GM21360 (cell line): ENCODE data around the gene RYK.
"Not testable (repeated sequence)": the region's sequence is repeated elsewhere in the genome, so short reads cannot be mapped to it uniquely, and the experiment has no call there.

Experiments
- ATAC-seq: cut with Tn5 transposase; IDR thresholded peaks from one replicate; pipeline ENCODE4 v1.9.1; 2021; ENCODE audit warnings: mild to moderate bottlenecking, moderate library complexity; ENCODE audit not compliant: unreplicated experiment

Gene RYK

DNA sequence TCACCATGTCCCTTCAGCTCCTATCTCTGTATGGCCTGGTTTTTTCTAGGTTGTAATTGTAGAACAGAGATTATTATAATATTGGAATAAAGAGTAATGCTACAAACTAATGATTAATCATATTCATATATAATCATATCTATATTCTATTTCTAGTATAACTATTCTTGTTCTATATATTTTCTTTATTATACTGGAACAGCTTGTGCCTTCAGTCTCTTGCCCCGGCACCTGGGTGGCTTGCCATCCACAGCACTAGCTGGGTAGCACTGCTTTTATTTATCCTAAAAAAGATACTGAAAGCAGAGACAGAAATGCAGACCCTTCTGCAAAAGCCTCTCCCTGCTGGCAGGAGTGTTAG, 25.9 kb downstream of the RYK start:
- not testable (repeated sequence) for ATAC-seq

DNA sequence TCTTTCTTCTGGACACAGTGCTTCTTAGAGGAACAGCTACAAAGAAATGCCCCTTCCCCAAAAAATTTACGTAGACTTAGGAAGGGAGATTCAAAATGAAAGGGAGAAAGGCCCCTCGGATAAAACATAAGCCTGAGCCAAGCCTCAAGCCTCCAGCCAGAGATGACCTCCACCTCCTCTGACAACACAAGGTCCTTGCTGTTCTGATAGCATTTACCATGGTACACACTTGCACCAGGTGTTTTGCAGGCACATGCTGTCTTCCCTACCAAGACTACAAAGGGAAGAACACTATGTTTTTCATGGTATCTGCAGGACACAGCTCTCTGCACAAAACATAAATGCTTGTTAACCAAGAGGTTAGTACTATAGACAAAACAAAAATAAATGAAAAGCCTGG, 27.8 kb downstream of the RYK start:
- ATAC-seq = no peak

DNA sequence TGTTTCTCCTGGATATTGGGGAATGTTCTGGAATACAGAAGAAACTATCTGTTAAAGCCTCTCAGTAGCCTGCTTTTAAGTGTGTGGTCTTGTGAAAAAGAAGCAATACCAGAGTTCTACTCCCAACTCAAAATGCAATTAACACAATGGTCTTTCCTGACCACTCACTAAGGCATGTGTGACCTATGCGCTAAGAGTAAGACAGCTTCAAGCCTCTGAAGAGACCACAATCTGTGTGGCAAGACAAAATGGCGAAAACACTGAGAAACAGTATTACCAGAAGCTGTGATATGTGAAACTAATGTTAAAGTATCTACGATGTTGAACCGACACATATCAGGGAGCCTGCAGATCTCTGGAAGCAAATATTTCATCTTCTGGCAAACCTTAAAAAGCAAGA, 33.8 kb downstream of the RYK start:
- no peak for ATAC-seq

DNA sequence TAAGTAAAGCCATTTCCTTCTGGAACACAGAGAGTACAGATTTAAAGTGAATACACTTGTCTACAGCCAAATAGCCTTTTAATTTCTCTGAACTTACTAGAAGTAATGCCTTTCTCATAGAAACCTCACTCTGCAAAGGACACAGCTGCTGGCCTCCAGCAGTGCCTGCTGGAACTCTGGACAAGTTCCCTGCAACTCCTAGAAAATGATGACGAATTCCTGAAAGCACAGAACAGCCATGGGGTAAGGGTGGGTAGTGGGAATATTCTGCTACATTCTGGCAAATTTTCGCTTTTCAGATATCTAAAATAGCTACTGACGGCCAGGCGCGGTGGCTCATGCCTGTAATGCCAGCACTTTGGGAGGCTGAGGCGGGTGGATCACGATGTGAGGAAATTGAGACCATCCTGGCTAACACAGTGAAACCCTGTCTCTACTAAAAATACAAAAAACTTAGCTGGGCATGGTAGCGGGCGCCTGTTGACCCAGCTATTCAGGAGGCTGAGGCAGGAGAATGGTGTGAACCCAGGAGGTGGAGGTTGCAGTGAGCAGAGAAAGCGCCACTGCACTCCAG, 34.4 kb downstream of the RYK start:
- ATAC-seq = no peak

DNA sequence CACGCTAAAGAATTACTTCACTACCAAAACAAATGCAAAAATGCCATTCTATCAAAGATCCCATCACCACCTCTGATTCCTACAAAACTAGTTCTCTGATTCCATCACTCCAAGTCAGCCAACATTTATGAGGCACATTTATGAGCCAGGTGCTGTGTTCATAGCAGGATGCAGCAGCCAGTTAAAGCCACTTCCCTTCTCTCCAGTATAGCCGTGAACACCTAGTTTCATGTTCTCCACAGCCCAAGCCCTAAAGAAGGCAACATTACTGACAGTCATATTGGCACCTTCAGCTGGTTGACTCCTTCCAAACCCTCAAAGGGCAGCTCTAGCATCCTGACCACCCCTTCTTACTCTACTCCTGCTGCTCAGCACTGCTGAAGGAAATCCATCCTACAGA, 36.4 kb downstream of the RYK start:
- ATAC-seq = no peak

DNA sequence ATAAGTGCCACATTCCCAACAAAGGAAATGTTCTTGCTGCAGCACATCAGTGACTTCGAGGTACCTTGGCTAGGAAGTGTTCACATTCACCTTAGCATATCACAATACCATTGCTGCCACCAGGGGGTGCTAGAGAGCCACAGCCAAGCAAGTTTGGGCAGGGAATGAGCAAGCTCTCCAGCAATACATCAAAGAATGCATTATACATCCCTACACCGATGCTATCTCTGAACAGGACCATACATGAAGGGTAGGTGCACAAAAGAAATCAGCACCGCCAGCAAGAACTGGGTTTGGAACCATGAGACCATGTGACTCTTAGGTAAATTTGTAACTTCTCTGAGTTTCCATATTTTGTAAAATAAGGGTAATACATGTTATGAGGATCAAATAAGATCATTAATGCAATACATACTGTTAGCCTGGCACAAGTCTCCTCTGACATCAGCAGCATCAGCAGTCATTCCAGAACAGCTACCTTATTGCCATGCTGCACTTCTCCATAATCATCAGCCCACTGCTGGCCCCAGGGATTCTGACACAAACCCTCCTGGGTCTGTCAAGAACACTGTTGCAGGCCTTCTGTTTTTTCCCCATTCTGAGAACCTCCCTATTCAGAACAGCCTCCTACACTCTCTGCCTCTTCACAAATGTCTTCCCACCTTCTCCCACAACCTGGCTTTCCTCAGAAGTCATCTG, 37.5 kb downstream of the RYK start:
- peak; percentile 58 for ATAC-seq

DNA sequence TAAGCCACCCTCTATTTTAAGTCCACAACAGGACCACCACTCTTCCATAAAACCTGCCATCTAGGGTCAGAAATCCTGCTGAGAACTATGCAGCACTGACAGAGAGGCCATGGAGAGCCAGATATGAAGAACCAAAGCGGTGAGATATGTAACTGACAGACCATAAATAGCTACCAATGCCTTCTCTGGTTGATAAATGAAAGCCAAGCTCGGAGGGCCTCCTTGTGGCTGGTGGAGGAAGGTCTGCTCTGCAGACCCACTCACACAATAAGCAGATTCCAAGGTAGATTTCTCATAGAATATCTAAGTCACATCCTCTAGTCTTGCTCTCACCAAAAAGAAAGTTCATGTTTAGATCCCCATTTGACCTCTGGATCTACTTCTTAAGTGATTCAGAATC, 38.9 kb downstream of the RYK start:
- no peak for ATAC-seq

DNA sequence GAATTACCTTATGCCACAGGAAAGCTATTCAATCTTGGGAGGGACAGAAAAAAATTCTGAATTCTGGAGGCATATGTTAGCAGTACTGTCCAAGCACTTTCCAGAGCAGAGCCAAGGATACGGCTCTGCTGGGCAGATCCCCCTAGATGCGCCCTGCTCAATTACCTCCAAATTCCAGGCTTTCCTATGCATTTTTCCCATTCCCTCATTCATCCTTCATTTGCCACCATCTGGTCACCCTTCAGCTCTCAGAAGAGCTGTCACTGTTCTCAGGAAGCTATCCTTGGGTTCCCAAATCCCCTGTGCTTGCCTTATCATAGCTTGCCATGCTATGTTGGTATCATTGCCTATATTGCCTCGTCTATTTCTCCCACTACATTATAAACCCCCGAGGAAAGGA, 45.2 kb downstream of the RYK start:
- no peak for ATAC-seq

DNA sequence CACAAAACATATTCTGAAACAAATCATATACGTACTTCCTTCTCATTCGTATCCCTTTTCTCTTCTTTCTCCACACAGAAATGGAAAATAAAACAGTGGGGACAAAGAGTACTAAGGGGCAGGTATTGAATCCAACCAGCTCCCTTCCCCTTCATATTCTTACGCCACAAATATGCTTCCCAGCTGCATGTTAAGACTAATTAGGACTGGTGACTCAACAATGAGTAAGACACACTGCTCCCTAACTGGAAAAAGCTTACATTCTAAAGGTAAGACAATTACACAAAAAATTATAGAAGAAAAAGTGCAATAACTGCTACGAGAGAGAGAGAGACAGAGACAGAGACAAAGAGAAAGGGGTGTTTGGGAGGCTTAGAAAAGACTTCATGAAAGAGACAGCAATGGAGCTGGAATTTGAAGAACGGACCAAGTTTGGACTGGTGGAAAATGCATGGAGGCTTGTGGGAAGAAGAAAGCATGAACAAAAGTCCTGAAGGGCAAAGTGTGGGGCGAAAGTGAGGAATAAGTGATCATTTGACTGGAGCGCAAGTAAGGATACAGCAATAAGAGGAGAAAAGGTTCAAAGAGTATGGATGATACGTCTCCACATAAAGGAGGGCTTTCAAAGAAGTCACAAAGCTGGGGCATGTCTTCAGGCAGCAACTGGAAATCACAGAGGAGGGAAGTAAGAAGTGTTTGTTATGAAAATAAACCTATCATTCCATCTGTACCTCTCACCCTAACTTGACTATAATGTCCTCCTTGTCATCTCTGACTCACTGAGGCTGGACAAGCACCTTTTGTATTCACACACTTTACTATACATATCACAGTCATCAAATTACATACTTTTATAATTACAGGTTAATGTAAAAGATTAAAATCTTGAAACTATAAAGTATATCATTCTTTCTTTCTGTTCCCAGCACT, 49.2 kb downstream of the RYK start:
- no peak for ATAC-seq

DNA sequence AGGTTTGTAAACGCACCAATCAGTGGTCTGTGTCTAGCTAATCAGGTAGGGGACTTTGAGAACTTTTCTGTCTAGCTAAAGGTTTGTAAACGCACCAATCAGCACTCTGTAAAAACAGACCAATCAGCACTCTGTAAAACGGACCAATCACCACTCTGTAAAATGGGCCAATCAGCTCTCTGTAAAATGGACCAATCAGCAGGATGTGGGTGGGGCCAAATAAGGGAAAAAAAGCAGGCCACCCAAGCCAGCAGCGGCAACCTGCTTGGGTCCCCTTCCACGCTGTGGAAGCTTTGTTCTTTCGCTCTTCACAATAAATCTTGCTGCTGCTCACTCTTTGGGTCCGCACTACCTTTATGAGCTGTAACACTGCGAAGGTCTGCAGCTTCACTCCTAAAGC, 50.8 kb downstream of the RYK start:
- ATAC-seq = not testable (repeated sequence)

DNA sequence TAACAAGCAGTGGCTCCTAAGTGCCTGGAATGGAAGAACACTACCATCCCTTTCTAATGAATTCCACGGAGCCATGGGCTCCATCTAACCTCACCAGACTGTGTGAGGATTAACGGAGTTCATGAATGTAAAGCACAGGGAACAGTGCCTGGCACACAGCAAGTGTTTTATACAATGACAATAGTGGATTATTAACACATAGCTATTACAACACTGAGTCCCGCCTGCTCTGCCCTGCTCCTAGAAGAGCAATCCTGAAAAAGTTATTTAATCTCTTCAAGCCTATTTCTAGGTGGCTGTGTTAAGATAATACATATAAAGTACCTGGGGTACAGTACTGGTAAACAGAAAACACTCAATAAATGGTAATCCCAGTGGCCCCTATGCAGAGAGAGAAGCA, 51.4 kb downstream of the RYK start:
- no peak for ATAC-seq

DNA sequence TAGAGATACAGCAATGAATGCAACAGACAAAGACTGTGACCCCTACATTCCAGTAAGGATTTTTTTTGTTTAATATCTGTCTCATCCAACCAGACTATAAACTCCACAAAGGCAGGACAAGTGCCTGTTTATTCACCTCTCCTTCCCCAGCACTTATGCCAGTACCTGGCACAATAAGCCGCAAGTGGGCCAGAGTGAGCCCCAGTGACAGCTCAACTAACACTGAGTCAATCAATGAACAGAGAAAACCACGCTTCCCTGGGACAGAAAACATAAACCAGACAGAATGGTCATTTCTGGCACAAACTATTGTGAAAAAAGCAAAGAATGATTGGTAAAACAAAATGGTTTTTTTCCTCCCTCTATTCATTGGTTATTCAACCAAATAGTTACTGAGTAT, 52.2 kb downstream of the RYK start:
- ATAC-seq = no peak

DNA sequence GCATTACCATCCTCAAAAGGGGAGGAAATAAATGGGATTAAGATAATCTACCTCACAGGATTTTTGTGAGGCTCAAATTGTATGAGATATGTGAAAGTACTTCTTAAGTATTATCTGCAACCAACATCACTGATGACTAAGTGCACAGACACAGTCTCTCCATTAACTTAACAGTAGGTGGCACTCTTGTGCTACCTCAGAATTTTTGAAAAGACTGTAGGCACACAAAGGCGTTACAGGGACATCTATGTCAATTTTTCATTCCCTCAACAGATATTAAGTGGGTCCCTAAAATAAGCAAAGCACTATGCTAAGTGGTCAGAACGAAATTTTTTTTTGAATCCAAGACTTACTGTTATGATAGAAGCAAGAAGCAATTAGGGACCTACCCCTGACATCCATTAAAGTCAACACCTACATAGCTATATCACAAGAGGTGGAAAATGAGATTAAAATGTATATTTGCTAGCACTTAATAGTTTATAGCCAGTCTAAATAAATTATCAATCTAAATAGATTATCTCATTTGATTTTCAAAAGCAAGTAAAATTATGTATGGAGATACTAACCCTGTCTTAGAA, 52.9 kb downstream of the RYK start:
- peak; percentile 62 for ATAC-seq

DNA sequence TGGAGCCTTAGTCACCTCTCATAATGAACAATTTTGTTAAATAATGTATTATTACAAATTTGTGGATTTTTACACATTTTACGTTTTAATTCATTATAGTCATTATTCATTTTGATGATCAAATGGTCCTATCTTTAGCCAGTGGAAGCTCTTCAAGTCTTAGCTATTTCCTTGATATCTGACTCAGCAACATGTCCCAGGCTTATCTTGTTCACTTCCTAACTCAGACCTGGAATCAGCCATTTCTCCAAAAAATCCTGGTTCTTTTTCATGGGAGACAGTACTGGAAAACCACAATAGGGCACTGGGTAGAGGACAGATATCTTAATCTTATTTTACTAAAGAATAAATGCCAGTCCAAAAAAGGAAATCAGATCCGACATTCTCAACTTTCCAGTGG, 56.4 kb downstream of the RYK start:
- no peak for ATAC-seq

DNA sequence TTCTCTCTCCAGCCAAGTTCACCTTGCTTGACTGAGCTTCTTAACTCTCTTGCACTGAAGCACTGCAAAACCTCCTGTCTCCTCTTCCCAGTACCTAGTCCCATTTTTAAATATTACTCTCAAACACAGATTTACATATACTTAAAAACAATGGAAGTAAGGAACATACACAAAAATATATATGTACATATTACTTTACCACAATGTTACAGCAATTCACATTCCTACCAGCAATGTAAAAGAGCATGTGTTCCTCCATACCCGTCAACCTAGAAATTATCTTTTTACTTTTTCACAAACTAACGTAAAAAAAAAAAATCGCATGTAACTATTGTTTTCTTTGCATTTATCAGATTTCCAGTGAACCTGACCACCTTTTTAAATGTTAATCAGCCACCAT, 60.4 kb downstream of the RYK start:
- no peak for ATAC-seq

DNA sequence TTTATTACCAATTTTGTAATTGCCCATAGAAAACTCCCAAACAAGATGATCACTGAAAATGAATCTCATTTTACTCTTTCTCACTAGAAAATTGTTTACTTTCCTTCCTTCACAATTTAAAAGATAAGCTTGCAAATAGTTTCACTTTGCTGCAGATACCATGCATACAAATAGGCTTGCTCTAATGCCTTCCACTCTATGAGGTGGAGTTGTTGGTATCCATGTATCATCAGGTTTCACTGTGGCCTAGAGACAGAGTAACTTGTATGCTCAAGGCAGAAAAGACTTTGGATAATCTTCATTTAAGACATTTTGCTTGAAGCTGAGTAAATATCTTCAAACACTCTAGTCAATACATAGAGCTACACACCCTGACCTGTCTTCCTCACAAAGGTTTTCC, 60.8 kb downstream of the RYK start:
- no peak for ATAC-seq

DNA sequence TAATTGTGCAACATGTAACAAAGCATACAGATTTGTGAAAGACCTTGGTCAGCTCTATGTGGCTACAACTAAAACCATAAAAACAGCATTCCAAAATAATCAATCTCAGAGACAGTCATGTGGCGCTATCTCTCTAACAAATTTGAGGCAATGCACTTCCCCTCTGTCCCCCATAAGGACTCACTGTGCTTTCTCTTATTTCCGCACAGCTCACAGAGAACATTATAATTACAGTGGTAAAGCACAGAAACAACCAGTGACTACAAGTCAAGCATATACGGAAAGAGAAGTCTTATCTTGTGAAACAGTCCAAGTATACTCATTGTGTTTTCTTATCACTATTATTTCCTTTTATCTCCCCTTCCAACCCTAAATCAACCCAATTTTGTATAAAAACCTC, 64.3 kb downstream of the RYK start:
- no peak for ATAC-seq

DNA sequence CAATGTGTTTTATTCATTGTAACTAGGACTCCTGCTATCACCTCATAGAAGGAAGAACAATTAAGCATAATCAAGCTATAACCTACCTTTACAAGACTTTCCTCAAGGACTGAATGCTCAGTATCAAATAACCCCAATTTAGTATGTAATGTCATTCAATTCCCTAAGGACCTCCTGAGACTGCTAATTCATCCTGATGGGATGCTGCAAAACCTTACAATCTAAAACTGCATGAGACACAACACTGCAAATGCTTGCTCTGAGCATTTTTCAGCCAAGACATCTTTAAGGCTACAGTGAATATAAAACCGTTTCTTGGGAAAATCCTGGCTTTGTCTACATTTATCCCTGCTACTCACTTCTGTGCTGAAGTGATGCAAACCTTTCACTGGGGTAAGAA, 69.9 kb downstream of the RYK start:
- ATAC-seq = no peak

DNA sequence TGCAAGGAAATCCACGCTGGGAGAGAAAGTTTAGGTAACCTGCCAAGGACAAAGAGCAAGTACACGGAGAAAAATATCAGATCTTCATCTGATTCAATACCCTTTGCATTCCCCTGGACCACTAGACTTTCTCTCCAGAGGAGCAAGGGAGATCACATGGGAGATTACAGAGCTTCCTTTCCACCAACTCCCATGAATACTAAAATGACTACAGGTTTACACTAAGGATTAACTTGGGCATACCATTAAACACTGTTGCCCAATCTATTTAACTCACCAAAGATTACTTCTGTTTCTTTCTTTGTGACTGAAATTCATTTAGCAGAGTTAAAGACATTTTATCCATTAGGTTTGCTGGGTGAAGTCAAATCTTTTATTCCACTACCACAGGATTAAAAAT, 71.2 kb downstream of the RYK start:
- ATAC-seq = no peak

DNA sequence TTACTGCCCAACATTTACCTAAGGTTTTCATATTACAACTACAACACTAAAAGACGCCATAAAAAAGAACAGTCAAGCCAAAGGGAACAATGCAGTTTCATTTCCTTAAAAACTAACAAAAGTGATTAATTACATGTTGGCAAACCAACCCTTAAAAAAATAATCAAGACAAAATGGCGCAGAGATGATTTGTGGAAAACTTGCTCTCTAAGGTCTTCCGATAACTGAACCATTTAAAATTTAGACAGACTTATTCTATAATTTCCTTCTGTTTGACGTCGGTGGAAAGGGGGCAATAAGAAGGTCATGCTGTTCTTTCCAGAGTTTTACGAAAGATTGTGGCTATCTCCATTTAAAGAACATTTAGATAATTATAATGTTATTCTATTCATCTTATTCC, 87.6 kb downstream of the RYK start:
- no peak for ATAC-seq

DNA sequence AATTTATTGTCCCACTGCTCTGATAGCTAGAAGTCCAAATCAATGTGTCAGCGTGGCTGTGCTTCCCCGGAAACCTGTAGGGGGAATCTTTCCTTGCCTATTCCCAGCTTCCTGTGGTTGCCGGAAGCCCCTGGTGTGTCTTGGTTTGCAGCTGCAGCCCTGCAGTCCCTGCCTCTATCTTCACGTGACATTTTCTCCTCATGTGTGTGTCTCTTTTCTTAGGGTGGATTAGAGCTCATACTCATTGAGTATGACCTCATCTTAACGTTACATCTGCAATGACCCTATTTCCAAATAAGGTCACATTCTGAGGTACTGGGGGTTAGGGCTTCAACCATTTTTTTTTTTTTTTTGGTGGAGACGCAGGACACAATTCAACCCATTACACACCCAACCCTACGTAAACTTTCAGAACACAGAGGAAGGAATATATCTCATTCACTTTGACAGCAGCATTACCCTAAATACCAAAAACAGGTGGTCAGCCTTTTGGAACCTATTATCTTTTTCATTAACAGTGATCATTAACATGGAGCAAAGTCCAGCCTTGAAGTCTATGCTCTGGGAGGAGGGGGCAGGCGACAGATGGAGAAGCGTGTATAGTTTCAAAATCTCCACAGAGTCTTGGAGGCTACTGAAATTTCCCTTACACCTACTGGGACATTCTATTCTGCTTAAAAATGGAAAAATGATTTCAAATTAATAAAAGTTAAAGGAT, 88.6 kb downstream of the RYK start:
- no peak for ATAC-seq
